Stimulated activated CD8-positive, alpha-beta memory T cell treated with anti-CD3 and anti-CD28 coated beads, Interleukin-12 subunit alpha, Interleukin-12 subunit beta, amount 100 ng/mL, for 1 hour (primary cell): ENCODE data around the gene SRGAP1.

Experiments used
- DNase-seq: peaks from one replicate; pipeline ENCODE4 v3.0.0-alpha.2; 2020; ENCODE audit warnings: low read depth

The SRGAP1 gene

DNA sequence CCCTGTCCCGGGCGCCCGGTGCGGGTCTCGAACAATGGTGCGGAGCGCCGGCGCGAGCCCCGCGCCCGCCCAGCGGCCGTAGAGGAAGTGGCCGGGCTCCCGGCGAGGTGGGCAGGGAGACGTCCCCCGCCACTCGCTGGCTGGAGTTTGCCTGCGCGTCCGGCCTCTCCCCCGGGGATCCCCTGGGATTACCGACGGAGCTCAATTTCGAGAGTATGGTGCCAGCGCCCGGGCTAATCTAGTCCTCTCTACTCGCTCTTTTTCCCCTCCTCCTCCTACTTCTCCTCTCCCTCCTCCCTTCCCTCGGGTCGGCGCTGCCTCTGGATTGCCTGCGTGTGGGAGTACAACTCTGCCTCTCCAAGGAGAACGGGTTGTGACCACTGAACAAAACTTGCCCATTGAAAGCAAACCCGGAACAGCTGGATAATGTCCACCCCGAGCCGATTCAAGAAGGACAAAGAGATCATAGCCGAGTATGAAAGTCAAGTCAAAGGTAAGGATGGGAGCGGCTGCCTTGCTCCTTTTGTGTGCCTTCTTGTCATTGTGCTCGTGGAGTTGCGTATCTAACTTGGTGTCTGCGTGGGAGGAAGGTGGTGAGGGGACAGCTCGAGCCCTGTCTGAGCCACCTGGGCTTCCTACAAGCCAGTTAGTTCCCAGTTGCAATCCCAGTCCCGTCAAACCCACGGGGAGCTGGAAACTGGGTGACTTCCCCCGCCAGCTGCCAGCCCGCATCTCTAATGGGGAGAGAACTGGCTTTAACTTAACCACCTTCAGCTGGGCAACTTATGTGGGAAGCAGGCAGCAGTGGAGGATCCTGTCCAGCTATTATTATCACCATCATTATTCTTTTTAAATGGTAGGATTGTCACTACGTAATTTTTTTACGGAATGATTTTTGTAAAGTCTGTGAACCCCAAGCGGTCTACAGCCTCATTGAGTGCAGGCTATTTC is at the start of gene SRGAP1:
SRGAP1 (plus strand) TSS at position 310 of the 951 bp plus-strand sequence; CDS start at position 427, 117 bp downstream.
- DNase-seq = no peak

DNA sequence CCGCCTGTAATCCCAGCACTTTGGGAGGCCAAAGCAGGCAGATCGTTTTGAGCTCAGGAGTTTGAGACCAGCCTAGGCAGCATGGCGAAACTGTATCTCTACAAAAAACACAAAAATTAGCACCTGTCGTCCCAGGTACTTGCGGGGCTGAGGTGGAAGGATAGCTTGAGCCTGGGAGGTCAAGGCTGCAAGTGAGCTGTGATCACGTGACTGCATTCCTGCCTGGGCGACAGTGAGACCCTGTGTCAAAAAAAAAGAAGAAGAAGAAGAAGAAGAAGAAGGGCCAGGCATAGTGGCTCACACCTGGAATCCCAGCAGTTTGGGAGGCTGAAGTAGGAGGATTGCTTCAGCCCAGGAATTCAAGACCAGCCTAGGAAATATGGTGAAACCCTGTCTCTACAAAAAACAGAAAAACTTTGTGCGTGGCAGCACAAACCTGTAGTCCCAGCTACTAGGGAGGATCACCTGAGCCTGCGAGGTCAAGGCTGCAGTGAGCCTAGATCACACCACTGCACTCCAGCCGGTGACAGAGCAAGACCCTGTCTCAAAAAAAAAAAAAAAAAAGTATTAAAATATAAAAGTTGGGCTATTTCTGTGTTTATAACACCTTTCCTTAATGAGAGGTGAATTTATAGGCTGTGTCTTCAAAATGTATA is 49.3 kb upstream of the SRGAP1 start:
- no peak for DNase-seq

GRCh38 chr12:63795944-63796343 is 48.6 kb upstream of the SRGAP1 start:
- no peak for DNase-seq

GRCh38 chr12:63802012-63802608 is 42.4 kb upstream of the SRGAP1 start:
- no peak for DNase-seq

DNA sequence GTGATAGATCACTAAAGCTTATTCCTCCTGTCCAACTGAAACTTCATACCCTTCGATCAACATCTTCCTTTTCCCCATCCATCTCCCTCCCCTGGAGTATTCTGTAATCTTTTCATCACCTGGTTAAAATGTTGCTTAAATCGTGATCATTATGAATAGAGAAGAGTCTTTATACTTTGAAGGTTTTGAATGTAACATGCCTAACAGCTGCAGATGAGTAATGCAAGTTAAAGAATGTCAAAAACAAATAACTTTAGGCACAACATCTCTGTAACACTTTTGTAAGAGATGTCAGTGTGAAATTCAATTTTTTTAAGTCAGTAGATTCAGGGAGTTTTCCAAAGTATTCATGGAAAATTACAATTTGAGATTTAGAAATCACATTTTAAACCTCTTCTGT is 39.8 kb upstream of the SRGAP1 start:
- no peak for DNase-seq

DNA sequence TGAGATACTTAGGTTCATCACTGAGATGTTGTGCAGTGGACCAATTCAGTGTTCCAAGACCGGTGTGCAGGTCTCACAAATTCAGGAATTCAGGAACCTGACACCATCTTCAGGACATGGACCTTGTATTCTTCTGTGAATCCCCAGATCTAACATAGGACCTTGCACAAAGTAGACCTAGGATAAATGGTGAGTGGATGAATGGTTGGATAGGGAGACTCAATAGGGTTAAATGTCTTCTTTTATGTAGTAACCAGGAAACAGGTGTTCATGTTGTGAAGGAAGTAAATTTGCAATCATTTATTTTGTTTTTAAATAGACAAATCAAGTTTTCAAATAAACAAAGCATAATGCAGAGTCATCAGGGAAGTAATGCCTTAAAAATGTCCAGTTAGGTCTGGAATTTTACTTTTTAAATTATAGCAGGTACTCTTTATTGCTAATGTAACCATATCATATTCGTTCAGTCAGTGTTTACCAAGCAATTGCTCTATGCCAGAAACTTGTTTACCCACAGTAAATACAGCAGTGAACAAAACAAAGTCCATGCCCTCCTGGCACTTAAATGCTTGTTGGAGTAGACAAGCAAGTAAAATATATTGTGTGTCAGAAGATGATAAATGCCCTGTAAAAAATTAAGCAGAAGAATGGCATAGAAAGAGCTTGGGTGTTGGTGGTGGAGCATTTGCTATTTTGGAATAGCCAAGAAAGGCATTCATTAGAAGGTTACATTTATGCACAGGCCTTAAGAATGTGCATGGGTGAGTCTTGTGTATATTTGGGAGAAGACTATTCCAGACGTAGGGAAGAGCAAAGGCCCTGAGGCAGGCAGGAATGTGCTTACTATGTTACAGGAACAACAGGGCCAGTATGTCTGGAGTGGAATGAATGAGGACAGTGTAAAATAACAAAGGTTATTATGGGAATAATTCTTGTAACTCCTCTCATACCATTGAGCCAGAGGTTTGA is 38.5 kb upstream of the SRGAP1 start:
- no peak for DNase-seq

DNA sequence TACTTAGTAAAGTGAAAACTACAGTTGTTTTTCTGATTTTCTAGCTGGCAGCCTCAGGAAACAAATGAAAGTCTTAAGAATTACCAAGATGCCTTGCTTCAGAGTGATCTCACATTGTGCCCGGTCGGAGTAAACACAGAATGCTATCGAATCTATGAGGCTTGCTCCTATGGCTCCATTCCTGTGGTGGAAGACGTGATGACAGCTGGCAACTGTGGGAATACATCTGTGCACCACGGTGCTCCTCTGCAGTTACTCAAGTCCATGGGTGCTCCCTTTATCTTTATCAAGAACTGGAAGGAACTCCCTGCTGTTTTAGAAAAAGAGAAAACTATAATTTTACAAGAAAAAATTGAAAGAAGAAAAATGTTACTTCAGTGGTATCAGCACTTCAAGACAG is 35.9 kb upstream of the SRGAP1 start:
- DNase-seq = no peak

DNA sequence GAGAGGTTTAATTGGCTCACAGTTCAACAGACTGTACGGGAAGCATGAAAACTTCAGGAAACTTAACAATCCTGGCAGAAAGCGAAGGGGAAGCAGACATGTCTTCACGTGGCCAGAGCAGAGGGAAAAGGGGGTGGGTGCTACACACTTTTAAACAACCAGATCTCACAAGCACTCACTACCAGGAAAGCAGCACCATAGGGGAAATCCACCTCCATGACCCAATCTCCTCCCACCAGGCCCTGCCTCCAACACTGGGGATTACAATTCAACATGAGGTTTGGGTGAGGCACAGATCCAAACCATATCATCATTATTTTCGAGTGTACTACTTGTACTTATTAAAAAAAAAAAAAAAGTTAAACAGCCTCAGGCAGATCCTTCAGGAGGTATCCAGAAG is 34.9 kb upstream of the SRGAP1 start:
- no peak for DNase-seq

DNA sequence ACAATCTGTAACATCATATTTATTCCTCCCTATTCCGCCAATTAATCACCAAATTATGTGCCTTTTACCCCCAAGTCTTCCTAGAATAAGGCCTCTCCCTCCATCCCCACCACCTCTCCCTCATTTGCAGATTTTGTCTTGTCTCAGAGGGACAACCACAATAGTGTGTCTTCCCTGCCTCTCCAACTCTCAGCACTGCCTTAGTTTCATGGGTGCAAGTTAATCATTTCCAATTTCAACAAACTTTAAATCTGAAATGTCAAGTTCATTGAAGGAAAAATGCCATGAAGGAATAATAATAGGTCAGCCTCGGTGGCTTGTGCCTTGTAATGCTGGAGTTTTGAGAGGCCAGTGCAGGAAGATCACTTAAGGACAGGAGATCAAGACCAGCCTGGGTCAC is 33.2 kb upstream of the SRGAP1 start:
- no peak for DNase-seq

GRCh38 chr12:63811755-63812154 is 32.7 kb upstream of the SRGAP1 start:
- DNase-seq = no peak

GRCh38 chr12:63814146-63814772 is 30.2 kb upstream of the SRGAP1 start:
- no peak for DNase-seq

- DNase-seq = no peak
Measured at GRCh38 chr12:63815482-63815852, 29.0 kb upstream of the SRGAP1 start.

GRCh38 chr12:63816031-63816430 is 28.5 kb upstream of the SRGAP1 start:
- DNase-seq = no peak

DNA sequence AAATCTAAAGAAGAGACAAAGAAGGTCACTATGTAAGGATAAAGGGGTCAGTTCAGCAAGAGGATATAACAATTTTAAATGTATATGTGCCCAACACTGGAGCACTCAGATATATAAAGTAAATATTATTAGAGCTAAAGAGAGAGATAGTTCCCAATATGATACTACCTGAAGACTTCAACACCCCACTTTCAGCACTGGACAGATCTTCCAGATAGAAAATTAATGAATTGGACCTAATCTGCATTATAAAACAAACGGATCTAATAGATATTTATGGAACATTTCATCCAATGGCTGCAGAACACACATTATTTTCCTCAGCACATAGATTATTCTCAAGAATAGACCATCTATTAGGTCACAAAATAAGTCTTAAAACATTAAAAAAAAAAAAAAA is 24.1 kb upstream of the SRGAP1 start:
- no peak for DNase-seq

DNA sequence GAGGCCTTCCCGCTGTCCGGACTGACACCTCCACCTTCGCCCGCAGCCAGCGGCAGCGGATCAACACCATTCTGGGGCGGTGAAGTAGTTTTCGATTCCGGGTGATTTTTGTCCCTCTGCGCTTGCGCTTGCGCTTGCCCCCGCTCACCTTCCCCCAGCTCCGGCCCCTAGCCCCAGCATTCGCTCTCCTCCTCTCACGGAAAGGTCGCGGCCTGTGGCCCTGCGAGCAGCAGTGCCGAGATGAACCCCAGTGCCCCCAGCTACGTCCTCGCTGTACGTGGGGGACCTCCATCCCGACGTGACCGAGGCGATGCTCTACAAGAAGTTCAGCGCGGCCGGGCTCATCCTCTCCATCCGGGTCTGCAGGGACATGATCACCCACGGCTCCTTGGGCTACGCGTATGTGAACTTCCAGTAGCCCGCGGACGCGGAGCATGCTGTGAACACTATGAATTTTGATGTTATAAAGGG is 22.7 kb upstream of the SRGAP1 start:
- DNase-seq = no peak

GRCh38 chr12:63822352-63822751 is 22.1 kb upstream of the SRGAP1 start:
- DNase-seq = no peak

DNA sequence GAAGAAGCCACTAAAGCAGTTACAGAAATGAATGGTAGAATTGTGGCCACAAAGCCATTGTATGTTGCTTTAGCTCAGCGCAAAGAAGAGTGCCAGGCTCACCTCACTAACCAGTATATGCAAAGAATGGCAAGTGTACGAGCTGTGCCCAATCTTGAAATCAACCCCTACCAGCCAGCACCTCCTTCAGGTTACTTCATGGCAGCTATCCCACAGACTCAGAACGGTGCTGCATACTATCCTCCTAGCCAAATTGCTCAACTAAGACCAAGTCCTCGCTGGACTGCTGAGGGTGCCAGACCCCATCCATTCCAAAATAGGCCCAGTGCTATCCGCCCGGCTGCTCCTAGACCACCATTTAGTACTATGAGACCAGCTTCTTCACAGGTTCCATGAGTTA is 21.5 kb upstream of the SRGAP1 start:
- DNase-seq = no peak

DNA sequence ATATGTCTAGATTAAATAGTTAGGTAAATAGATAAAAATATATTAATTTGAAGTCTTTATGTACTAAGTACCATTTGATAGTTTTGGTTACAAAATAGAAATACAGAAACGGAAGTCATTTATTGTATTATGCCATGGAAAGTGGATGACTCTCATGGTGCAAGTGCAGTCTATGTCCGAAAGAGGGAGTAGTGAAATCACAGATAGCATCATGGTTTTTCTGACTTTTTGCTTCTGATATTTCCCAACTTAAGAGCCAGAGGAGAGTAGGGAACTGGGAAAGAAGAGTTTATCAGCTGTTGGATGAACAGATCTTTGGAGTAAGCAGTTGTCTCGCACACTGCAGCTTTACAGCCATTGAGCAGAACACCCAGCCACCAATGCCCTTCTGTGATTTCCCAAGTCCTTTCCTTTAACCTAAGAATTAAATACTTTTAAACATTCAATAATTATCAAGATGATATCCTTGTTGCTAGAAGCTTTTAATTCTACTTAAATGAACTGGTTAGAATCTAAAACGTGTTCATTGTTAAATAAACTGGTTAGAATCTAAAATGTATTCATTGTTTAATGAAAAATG is 18.4 kb upstream of the SRGAP1 start:
- no peak for DNase-seq

- DNase-seq = no peak
Measured at GRCh38 chr12:63828867-63829266, 15.6 kb upstream of the SRGAP1 start.

GRCh38 chr12:63836046-63836445 is 8.5 kb upstream of the SRGAP1 start:
- DNase-seq = no peak

DNA sequence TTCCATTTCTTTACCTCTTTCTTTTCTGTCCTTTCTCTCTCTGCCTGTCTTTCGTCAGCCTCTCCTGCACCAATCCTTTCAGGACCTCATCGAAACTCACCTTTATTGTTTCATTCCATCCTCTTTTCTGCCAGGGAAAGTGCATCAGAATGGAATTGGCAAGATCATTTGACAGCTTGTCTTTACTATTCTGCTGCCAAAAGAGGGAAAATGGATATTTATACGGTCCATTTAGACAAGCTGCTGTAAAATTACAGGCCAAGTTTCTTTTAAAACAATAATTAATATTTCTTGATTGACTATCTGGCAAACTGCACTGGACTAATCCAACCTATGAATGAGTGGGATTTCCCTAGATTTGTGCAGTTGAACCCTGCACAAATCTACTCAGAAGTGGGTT is 7.6 kb upstream of the SRGAP1 start:
- DNase-seq = no peak
